Right cardiac atrium (tissue), 5 donors: ENCODE data around the gene BCLAF1. TPM values are rescaled to one million over a fixed set of nuclear protein-coding genes. Genes with fewer than 3 reads are reported as not detected.

Source experiments
- ATAC-seq, 2 donors: fragments of 200-7000 bp; cut with Tn5 transposase; one replicate each; pipeline versions ENCODE4 v1.8.0 to v1.9.1; 2020; ENCODE audit warnings: moderate library complexity in 2 of 2, mild to moderate bottlenecking in 1 of 2
- DNase-seq, 3 donors: peaks; one replicate each; pipeline ENCODE4 v3.0.0-alpha.2; 2020
- H3K27ac ChIP-seq: one replicate; pipeline ENCODE4 v1.5.1; 2013; ENCODE audit warnings: mild to moderate bottlenecking, low read length, control low read depth, moderate library complexity
- H3K27me3 ChIP-seq: one replicate; pipeline ENCODE4 v1.6.1; 2013; ENCODE audit not compliant: control insufficient read depth, insufficient read depth
- H3K4me1 ChIP-seq: one replicate; pipeline ENCODE4 v1.6.1; 2013; ENCODE audit warnings: low read length; ENCODE audit not compliant: control insufficient read depth, insufficient read depth
- H3K4me3 ChIP-seq: one replicate; pipeline ENCODE4 v1.5.1; 2013; ENCODE audit warnings: low read length, control low read depth
- H3K9me3 ChIP-seq: one replicate; pipeline ENCODE4 v1.6.1; 2013; ENCODE audit warnings: low read length; ENCODE audit not compliant: control insufficient read depth
- WGBS: extraction: QIAGEN DNeasy Blood & Tissue Kit; methylation state at CpG from one replicate; pipeline ENCODE4 v1.1.7; 2013; 5-methylcytosine and 5-hydroxymethylcytosine counted together
- intact Hi-C, 4 donors: fragments of 100-400 bp; cut with DNase I; formaldehyde crosslinking; loops; one replicate each; pipeline versions ENCODE4 v1.11.0 to v1.14.0; 2022 to 2023
- polyA plus RNA-seq: library from polyadenylated mRNA; stranded (reverse); fragments of 200-250 nt; gene quantifications from one replicate; pipeline ENCODE4 v1.2.3, GENCODE V29; 2013
- total RNA-seq, 4 donors: library from RNA; stranded (reverse); fragmentation: NEBNext Ultra II Directional; extraction: Animal tissue kit (Norgen Biotek cat#: 25700); gene quantifications; one replicate each; pipeline ENCODE4 v1.2.1, GENCODE V29; 2021
- donor health status: healthy with polysubstance abuse.
- donor health status: DM: no; HTN: yes; CAD: no.
- donor health status: DM: no; HTN: no; CAD: no.
- donor health status: DM: no; HTN: yes; CAD: no; lungs with severe emphysema.
- donor health status: DM: yes; HTN: yes; CAD: no.

BCLAF1 gene
- total and polyA plus RNA-seq, 5 donors, result 15.6 to 98.8 (median 69.6) TPM

DNA sequence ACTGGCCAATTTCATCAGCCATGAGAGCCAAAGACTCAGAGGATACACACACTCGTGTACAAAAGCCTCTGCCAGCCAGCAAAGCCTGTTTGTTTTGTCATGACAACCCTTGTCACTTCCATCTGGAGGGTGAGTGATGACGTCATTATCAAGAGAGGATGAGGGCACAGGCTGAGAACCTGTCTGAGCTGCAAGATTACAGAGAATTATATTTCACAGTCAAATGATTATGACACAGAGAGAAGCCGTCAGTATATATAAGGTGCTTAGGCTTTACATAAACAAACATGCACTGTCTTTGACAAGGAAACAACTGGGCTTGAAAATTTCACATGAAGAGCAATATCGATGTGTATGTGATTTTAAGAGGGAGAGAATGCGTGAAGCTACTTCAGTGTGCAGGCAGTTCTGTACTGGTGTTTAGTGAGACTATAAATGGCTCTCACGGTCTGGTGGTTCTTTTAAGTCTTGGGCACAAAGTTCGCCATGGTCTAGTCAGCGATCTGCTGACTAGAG, 36.5 kb upstream of the BCLAF1 start:
- Histone ChIP-seq H3K4me1 (peaks cover 2% of the 10 kb centered on the region), H3K27ac (peak overlapping the region; percentile 22), H3K4me3 (no peak overlapping the region), H3K9me3 (no peaks in the 10 kb centered on the region), H3K27me3 (no peaks in the 10 kb centered on the region)
- ATAC-seq, result peak; percentile 61 to 67
- DNase-seq, result peak in 1 of 3 donors; percentile 62
- WGBS, result 55% methylated on average over 8 of the region's 8 CpGs
- intact Hi-C loops, result no loop called here

DNA sequence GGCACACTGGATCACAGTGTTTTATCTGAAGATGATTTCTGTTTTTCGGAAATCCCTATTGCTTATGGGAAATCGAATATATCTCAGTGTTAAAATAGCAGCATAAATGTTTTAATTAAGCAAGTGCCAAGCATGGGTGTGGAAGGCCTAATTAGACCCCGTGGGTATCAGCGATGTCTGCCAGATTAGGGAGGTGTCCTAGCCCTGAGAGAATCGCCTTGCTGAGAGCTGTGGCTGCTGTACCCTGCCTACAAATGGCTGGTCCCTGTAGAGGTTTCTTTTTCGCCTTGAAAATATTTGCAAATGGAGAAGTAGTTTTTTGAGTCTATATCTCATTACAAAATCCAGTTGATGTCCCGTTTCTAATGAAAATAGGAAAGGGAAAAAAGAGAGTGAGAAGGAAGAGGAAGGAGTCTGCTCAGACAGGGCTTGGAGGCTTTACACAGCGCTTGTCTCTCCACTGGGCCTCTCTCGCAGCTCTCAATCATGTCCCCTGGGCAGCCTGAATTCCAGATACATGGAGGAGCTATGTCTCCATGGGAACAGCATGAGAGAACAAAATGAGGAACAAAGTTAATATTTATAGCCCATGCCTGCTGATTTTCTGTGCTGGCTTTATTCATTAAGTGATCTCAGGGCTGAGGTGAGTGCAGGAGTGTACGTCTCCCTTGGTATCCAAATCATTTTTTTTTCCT, 35.2 kb upstream of the BCLAF1 start:
- H3K9me3 ChIP-seq, result no peaks in the 10 kb centered on the region
- H3K27ac ChIP-seq, result no peak overlapping the region
- 52% methylated on average over 10 of the region's 10 CpGs for WGBS
- no peaks in the 10 kb centered on the region for H3K27me3 ChIP-seq
- H3K4me3 ChIP-seq, result no peak overlapping the region
- intact Hi-C loops, result no loop called here
- H3K4me1 ChIP-seq, result peaks cover 2% of the 10 kb centered on the region
- peak; percentile 32 to 65 (median 61) for DNase-seq
- ATAC-seq, result peak; percentile 72 to 83

DNA sequence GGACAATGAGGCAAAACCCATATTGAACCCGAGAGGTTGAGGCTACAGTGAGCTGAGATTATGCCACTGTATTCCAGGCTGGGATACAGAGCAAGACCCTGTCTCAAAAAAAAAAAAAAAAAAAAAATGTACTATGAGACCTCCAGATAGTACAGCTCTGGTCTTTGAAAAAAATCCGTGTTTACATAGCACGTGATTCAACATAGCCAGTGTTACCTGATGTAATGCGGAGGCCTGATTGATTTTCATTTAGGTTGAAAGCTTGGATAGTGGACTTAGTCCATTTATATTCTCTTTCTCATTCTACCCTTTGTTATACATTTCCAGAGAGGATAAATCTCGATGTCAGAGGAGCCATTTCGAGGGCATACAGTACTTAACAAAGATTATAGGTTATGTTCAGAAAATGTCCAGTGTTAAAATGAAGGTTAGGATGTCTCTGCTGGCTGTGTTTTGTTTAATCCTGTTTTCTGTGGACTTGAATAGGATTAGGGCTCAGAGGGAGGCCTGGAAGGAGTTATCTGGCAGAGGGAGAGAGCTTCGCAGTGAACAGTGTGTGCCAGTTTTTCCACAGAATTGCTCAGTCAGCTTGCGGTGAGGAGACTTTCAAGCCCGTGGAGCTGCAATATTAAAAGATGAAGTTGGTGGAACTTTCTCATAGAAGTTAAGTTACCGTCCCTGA, 33.9 kb upstream of the BCLAF1 start:
- intact Hi-C loops, result no loop called here
- no peak overlapping the region for H3K27ac ChIP-seq
- H3K4me1 ChIP-seq, result peaks cover 2% of the 10 kb centered on the region
- H3K27me3 ChIP-seq, result no peaks in the 10 kb centered on the region
- 72% methylated on average over 10 of the region's 10 CpGs for WGBS
- ATAC-seq (peak; percentile 52 to 80), DNase-seq (no peak)
- H3K9me3 ChIP-seq, result no peaks in the 10 kb centered on the region
- no peak overlapping the region for H3K4me3 ChIP-seq

DNA sequence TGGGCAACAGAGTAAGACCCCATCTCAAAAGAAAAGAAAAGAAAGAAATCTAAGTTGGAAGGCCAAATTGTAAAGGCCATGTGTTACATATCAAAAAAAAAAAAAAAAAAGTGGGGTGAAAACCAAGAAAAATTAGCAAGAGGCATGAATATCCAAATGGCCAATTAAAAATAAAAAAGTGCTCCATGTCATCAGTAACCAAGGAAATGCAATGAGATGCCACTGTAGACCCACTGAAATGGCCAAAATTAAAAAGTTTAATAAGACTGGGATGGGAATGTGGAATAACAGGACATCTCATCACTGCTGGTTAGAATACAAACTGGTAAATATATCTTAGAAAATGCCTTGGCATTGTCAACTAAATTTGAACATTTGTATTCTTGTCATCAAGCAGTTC, 30.1 kb upstream of the BCLAF1 start:
- ATAC-seq (no peak), DNase-seq (no peak)
- H3K27ac ChIP-seq, result no peak overlapping the region
- H3K4me3 ChIP-seq, result no peak overlapping the region
- H3K4me1 ChIP-seq, result no peaks in the 10 kb centered on the region
- H3K9me3 ChIP-seq, result no peaks in the 10 kb centered on the region
- intact Hi-C loops, result loop anchor here in 2 of 4 donors (5.0 to 10.0 kb wide), 2 partner anchors 785 to 867 kb away; no protein-coding TSS in a partner anchor
- no peaks in the 10 kb centered on the region for H3K27me3 ChIP-seq

DNA sequence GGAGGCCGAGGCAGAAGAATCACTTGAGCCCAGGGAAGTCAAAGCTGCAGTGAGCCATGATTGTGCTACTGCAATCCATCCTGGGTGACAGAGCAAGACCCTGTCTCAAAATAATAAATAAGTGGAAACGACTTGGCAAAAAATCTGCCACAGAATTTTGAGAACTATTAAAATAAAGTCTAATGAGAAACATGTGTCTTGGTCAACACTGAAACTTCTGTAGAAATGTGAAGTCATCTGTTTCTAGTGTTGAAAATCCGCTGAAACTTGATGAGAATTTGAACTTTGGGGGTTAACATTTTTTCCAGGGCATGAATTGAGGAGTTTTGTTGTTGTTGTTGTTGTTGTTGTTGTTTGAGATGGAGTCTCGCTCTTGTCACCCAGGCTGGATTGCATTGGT, 29.0 kb upstream of the BCLAF1 start:
- intact Hi-C loops, result loop anchor here in 2 of 4 donors (5.0 to 10.0 kb wide), 2 partner anchors 784 to 866 kb away; no protein-coding TSS in a partner anchor
- 70% methylated on average over 4 of the region's 4 CpGs for WGBS

DNA sequence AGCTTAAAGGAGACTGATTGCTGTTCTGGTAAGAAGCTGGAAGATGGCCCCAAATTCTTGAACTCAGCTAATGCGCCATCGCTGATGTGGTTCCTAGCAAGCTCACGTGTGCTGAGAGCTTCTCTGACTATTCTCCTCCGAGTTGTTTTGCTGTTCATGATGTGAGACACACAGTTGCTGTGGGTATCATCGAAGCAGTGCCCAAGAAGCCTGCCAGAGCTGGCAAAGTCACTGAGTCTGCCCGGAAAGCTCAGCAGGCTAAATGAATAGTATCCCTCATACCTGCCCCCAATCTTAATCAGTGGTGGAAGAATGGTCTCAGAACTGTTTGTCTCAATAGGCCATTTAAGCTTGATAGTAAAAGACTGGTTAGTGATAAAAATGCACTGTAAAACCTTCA, 28.3 kb upstream of the BCLAF1 start:
- Histone ChIP-seq H3K9me3 (no peaks in the 10 kb centered on the region), H3K4me3 (no peak overlapping the region), H3K27ac (no peak overlapping the region), H3K27me3 (no peaks in the 10 kb centered on the region), H3K4me1 (no peaks in the 10 kb centered on the region)
- WGBS, result 74% methylated on average over 6 of the region's 6 CpGs
- no peak for DNase-seq
- intact Hi-C loops, result loop anchor here in 2 of 4 donors (5.0 to 10.0 kb wide), 2 partner anchors 783 to 866 kb away; no protein-coding TSS in a partner anchor
- ATAC-seq, result no peak

More for the DNA sequence above, 29.0 kb upstream of the BCLAF1 start:
- Histone ChIP-seq H3K27ac (no peak overlapping the region), H3K4me1 (no peaks in the 10 kb centered on the region), H3K9me3 (no peaks in the 10 kb centered on the region), H3K4me3 (no peak overlapping the region), H3K27me3 (no peaks in the 10 kb centered on the region)
- ATAC-seq, result no peak
- DNase-seq, result no peak

DNA sequence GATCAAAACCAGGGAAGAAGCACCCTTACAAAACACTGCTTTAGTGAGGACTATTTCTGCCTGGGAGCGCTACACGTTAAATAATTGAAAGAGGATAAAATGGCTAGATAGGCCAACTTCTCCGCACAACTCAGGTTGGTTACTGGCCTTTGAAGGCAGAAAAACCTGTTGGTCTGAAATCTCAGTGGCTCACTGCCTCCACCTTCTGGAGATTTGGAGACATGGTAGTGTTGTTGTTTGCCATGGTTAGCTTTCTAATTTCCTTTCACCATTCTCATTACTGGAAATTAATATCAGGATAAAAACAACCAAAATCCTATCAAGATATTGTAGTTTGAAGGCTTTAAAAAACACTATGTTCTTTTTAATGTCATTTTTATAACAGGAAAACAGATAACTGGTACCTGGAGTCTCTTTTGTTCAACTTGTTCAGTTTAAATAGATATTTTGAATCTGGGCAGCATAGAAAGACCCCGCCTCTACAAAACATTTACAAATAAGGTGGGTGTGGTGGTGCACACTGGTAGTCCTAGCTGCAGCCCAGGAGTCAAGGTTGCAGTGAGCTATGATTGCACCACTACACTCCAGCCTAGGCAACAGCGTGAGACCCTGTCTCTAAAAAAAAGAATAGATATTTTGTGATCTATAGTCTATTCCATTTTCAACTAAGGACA, 27.5 kb upstream of the BCLAF1 start:
- intact Hi-C loops, result loop anchor here in 2 of 4 donors (5.0 to 10.0 kb wide), 2 partner anchors 782 to 865 kb away; no protein-coding TSS in a partner anchor
- peak in 1 of 3 donors; percentile 36 for DNase-seq
- H3K27ac ChIP-seq, result no peak overlapping the region
- 40% methylated on average over 5 of the region's 5 CpGs for WGBS
- no peaks in the 10 kb centered on the region for H3K4me1 ChIP-seq
- peak; percentile 71 to 78 for ATAC-seq
- no peaks in the 10 kb centered on the region for H3K27me3 ChIP-seq
- H3K4me3 ChIP-seq, result no peak overlapping the region
- H3K9me3 ChIP-seq, result no peaks in the 10 kb centered on the region

DNA sequence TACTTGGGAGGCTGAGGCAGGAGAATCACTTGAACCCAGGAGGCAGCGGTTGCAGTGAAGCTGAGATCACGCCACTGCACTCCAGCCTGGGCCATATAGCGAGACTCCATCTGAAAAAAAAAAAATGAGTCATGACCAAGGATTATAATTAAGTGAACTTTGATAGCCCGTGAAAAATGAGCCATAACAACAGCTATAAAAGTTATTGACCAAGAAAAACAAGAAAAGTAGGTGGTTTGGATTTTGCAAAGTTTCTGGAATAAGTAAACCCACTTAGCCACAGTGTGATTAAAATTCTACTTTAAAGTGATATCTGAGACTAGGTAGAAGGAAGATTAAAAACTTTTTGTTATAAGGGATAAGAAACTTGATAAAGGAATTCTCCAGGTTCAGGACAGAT, 25.9 kb upstream of the BCLAF1 start:
- WGBS, result 88% methylated on average over 4 of the region's 4 CpGs
- H3K27ac ChIP-seq, result no peak overlapping the region
- no peaks in the 10 kb centered on the region for H3K4me1 ChIP-seq
- H3K4me3 ChIP-seq, result no peak overlapping the region
- no peaks in the 10 kb centered on the region for H3K27me3 ChIP-seq
- intact Hi-C loops, result loop anchor here in 2 of 4 donors (5.0 to 10.0 kb wide), 2 partner anchors 781 to 863 kb away; no protein-coding TSS in a partner anchor
- ATAC-seq (no peak), DNase-seq (no peak)
- no peaks in the 10 kb centered on the region for H3K9me3 ChIP-seq

DNA sequence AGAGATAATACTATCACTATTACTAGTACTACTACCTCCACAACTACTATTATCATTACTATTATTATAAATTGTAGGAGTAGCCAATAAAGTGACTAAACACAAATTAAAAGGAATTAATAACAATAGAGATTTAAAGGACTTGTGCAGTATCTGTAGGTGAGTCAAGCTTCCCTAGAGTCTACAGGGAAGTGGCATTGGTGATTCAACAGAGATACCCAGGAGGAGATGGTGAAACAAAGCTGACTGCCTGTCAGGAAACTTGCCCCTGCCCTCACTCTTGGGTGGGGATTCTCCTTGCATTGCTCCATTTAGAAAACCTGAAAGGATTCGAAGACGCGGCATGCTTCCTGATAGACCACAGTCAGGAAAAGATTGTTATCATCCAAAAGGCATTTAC, 23.3 kb upstream of the BCLAF1 start:
- ATAC-seq (no peak), DNase-seq (no peak)
- Histone ChIP-seq H3K4me3 (no peak overlapping the region), H3K4me1 (no peaks in the 10 kb centered on the region), H3K9me3 (no peaks in the 10 kb centered on the region), H3K27ac (no peak overlapping the region), H3K27me3 (no peaks in the 10 kb centered on the region)
- intact Hi-C loops, result loop anchor here in 2 of 4 donors (10.0 kb wide), 1 partner anchor 778 kb away; no protein-coding TSS in a partner anchor
- WGBS, result 86% methylated on average over 3 of the region's 3 CpGs

DNA sequence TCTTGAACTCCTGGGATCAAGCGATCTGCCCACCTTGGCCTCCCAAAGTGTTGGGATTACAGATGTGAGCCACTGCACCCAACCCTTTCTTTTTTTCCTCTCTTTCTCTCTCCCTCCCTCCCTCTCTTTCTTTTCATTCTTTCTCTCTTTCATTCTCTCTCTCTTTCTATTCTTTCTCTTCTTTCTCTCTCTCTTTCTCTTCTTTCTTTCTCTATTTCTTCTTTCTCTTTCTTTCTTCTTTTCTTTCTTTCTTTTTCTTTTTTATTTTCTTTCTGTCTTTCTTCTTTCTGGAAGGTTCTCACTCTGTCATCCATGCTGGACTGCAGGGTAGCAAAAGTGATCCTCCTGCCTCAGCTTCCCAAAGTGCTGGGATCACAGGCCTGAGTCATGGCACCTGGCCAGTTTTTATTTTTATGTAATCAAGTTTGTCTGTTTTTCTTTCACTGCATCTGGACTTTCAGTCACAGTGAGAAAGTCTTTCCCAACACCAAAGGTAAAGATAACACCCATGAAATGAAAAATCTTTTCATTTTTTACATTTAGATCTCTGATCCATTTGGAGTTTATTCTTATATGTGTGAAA, 20.2 kb upstream of the BCLAF1 start:
- Histone ChIP-seq H3K9me3 (no peaks in the 10 kb centered on the region), H3K4me3 (no peak overlapping the region), H3K27ac (no peak overlapping the region), H3K4me1 (no peaks in the 10 kb centered on the region), H3K27me3 (no peaks in the 10 kb centered on the region)
- intact Hi-C loops, result loop anchor here in 2 of 4 donors (10.0 kb wide), 1 partner anchor 775 kb away; no protein-coding TSS in a partner anchor
- ATAC-seq (no peak), DNase-seq (no peak)
- 100% methylated on average over 1 of the region's 1 CpG for WGBS
